Loucy (cell line): ENCODE results near the gene RITA1.

Experiments used
- H2AFZ ChIP-seq: fragments of 200-600 bp; sonication (generic); 2 replicates; pipeline ENCODE4 v1.6.0; 2016; ENCODE audit warnings: antibody characterized with exemption, mild to moderate bottlenecking, low read length, moderate library complexity
- H3F3A ChIP-seq: fragments of 200-600 bp; 2 replicates; pipeline ENCODE4 v1.6.0; 2016; ENCODE audit warnings: antibody characterized with exemption, low read depth, mild to moderate bottlenecking
- H3K27me3 ChIP-seq: fragments of 200-600 bp; sonication (generic); 2 replicates; pipeline ENCODE4 v1.6.1; 2014; ENCODE audit warnings: low read length, mild to moderate bottlenecking; ENCODE audit not compliant: insufficient read depth, poor library complexity, severe bottlenecking
- H3K36me3 ChIP-seq: fragments of 200-600 bp; sonication (generic); 2 replicates; pipeline ENCODE4 v1.6.1; 2016; ENCODE audit warnings: low read length; ENCODE audit not compliant: insufficient read depth
- H3K4me1 ChIP-seq: fragments of 200-600 bp; sonication (generic); 2 replicates; pipeline ENCODE4 v1.5.1; 2014; ENCODE audit warnings: low read length, mild to moderate bottlenecking; ENCODE audit not compliant: insufficient read depth, poor library complexity, severe bottlenecking
- H3K4me2 ChIP-seq: fragments of 200-600 bp; sonication (generic); 2 replicates; pipeline ENCODE4 v1.6.0; 2014; ENCODE audit warnings: antibody characterized with exemption, low read length, low read depth, mild to moderate bottlenecking; ENCODE audit not compliant: poor library complexity, severe bottlenecking
- H3K4me3 ChIP-seq: fragments of 200-600 bp; sonication (generic); 2 replicates; pipeline ENCODE4 v1.5.1; 2014; ENCODE audit warnings: low read length, mild to moderate bottlenecking, mixed read lengths; ENCODE audit not compliant: poor library complexity, severe bottlenecking
- H3K79me2 ChIP-seq: fragments of 200-600 bp; sonication (generic); 2 replicates; pipeline ENCODE4 v1.6.1; 2014; ENCODE audit warnings: low read length; ENCODE audit not compliant: insufficient read depth
- H3K9ac ChIP-seq: fragments of 200-600 bp; sonication (generic); 2 replicates; pipeline ENCODE4 v1.6.0; 2014; ENCODE audit warnings: mild to moderate bottlenecking, low read depth, low read length, moderate library complexity; ENCODE audit not compliant: poor library complexity, severe bottlenecking
- H3K9me2 ChIP-seq: fragments of 200-600 bp; sonication (generic); replicated peaks from 2 replicates; pipeline ENCODE4 v1.6.1; 2016; ENCODE audit warnings: low read depth, low read length, mixed read lengths
- H3K9me3 ChIP-seq: fragments of 200-600 bp; sonication (generic); 2 replicates; pipeline ENCODE4 v1.6.1; 2014; ENCODE audit warnings: mild to moderate bottlenecking, antibody characterized with exemption, low read length, low read depth; ENCODE audit not compliant: insufficient read depth
- H4K20me1 ChIP-seq: fragments of 200-600 bp; sonication (generic); 2 replicates; pipeline ENCODE4 v1.6.0; 2014; ENCODE audit warnings: antibody characterized with exemption, low read length, mild to moderate bottlenecking; ENCODE audit not compliant: insufficient read depth, poor library complexity, severe bottlenecking
- EZH2phosphoT487 ChIP-seq: fragments of 200-600 bp; IDR thresholded peaks from 2 replicates; pipeline ENCODE4 v1.6.1; 2018; ENCODE audit warnings: antibody characterized with exemption, mild to moderate bottlenecking, moderate library complexity, borderline replicate concordance
- TF ChIP-seq, protein P1 (sequence below): fragments of 200-600 bp; sonication (generic); conservative IDR thresholded peaks from 2 replicates; pipeline ENCODE4 v1.5.1; 2014; ENCODE audit warnings: mild to moderate bottlenecking, antibody characterized with exemption, low read length

Gene RITA1

DNA sequence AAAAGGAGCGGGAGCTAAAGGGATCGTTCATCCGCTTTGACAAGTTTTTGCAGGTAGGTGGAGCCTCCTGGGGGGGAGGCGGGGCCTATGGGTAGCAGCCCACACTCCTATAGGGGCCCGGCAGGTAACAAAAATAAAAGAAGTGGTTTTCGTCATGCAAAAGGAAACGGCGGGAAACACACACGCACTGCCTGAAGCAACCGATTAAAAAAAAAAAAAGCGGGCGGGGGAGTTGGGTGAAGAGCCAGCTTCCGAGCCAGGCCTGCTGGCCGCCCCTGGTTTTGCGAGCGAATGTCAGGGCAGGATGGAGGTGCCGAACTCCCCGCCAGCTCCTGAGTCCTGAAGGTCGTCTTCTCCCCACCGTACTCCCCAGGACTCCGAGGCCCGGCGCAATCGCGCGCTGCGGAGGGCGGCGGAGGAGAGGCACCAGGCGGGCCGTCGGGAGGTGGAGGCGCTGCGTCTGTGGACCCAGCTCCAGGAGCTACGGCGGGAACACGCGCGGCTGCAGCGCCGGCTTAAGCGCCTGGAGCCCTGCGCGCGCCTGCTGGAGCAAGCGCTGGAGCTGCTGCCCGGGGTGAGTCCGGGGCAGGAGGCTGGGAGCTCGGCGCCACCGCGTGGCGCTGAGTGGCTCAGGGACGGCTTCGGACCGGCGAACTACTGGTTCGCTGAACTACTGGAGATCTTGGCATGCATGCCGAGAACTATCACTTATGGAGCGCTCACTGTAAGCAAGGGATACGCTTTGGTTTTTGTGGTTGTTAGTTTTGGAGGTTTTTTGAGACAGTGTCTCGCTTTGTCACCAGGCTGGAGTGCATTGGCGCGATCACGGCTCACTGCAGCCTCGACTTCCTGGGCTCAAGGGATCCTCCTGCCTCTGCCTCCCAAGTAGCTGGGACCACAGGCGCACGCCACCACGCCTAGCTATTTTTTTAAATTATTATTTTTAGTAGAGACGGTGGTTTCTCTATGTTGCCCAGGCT lies 32.4 kb upstream of the RITA1 start:
- Histone ChIP-seq H3K27me3 (no peaks in the 10 kb centered on the region), H3K9me3 (no peaks in the 10 kb centered on the region), H2AFZ (peak overlapping the region; percentile 71), H4K20me1 (no peaks in the 10 kb centered on the region), H3K4me1 (no peaks in the 10 kb centered on the region), H3K4me3 (peak overlapping the region; percentile 69), H3K9ac (peak overlapping the region; percentile 36), H3K9me2 (no peaks in the 10 kb centered on the region), H3K4me2 (peak overlapping the region; percentile 73), H3K79me2 (no peaks in the 10 kb centered on the region), H3K36me3 (peaks cover under 1% of the 10 kb centered on the region; the same call in 1 of the 2 replicates), H3F3A (no peaks in the 10 kb centered on the region)
- TF ChIP-seq EZH2phosphoT487, result no peak
- TF ChIP-seq, protein P1, sequence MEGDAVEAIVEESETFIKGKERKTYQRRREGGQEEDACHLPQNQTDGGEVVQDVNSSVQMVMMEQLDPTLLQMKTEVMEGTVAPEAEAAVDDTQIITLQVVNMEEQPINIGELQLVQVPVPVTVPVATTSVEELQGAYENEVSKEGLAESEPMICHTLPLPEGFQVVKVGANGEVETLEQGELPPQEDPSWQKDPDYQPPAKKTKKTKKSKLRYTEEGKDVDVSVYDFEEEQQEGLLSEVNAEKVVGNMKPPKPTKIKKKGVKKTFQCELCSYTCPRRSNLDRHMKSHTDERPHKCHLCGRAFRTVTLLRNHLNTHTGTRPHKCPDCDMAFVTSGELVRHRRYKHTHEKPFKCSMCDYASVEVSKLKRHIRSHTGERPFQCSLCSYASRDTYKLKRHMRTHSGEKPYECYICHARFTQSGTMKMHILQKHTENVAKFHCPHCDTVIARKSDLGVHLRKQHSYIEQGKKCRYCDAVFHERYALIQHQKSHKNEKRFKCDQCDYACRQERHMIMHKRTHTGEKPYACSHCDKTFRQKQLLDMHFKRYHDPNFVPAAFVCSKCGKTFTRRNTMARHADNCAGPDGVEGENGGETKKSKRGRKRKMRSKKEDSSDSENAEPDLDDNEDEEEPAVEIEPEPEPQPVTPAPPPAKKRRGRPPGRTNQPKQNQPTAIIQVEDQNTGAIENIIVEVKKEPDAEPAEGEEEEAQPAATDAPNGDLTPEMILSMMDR, result peak; percentile 45

DNA sequence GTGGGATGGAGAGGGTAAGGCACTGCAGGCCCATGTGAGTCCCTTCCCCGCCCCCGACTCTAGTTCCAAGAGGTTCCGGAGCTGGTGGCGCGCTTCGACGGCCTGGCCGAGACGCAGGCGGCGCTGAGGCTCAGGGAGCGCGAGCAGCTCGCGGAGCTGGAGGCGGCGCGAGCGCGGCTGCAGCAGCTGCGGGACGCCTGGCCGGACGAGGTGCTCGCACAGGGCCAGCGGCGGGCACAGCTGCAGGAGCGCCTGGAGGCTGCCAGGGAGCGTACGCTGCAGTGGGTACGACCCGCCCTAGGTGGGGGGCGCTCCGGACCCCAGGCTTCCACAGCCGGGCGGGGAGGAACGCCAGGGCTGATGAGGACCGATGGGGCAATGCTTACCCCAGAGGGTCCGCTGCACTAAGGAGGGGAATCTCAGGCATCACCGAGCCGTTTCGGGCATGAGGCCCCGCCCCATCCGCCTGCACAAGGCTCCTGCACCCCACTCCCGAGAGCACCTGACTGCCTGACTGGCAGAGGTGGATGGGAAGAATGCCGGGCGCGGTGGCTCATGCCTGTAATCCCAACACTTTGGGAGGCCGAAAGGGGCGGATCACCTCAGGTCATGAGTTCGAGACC lies 31.1 kb upstream of the RITA1 start:
- Histone ChIP-seq H3K9ac (no peak overlapping the region), H3K4me2 (no peak overlapping the region), H3K4me1 (no peaks in the 10 kb centered on the region), H3K36me3 (peaks cover 14% of the 10 kb centered on the region; the same call in 1 of the 2 replicates), H2AFZ (no peak overlapping the region), H3K79me2 (no peaks in the 10 kb centered on the region), H3K9me3 (no peaks in the 10 kb centered on the region), H3K9me2 (no peaks in the 10 kb centered on the region), H4K20me1 (no peaks in the 10 kb centered on the region), H3F3A (no peaks in the 10 kb centered on the region), H3K4me3 (no peak overlapping the region), H3K27me3 (no peaks in the 10 kb centered on the region)
- TF ChIP-seq, protein P1, result no peak
- no peak for TF ChIP-seq EZH2phosphoT487

DNA sequence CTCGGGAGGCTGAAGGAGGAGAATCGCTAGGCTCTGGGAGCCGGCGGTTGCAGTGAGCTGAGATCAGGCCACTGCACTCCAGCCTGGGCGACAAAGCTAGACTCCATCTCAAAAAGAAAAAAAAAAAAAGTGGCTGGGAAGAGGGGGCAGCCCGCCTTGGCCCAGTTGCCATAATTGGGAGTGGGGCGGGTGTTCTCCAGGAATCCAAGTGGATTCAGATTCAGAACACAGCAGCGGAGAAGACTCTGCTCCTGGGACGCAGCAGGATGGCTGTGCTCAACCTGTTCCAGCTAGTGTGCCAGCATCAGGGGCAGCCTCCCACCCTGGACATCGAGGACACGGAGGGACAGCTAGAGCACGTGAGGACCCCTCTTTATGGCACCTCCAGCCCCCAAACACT lies 30.5 kb upstream of the RITA1 start:
- H3K4me1 ChIP-seq, result no peaks in the 10 kb centered on the region
- no peaks in the 10 kb centered on the region for H3K79me2 ChIP-seq
- no peak overlapping the region for H3K9ac ChIP-seq
- H3K27me3 ChIP-seq, result no peaks in the 10 kb centered on the region
- H3K4me3 ChIP-seq, result no peak overlapping the region
- no peaks in the 10 kb centered on the region for H4K20me1 ChIP-seq
- TF ChIP-seq, protein P1, result no peak
- TF ChIP-seq EZH2phosphoT487, result no peak
- H2AFZ ChIP-seq, result no peak overlapping the region
- H3K4me2 ChIP-seq, result no peak overlapping the region
- no peaks in the 10 kb centered on the region for H3K9me3 ChIP-seq
- H3F3A ChIP-seq, result no peaks in the 10 kb centered on the region
- H3K9me2 ChIP-seq, result no peaks in the 10 kb centered on the region
- H3K36me3 ChIP-seq, result peaks cover 20% of the 10 kb centered on the region; the same call in 1 of the 2 replicates
